NCI-H2171 (cell line): ENCODE results near the gene SLC35A3.
"Not testable (repeated sequence)": the region's sequence is repeated elsewhere in the genome, so short reads cannot be mapped to it uniquely, and the experiment has no call there.

ENCODE experiments used
- DNase-seq: peaks from one replicate; lab custom pipeline; 2025; lab: John Stamatoyannopoulos, UW

The SLC35A3 gene

GRCh38 chr1:99975529-99975928, 5.7 kb downstream of the SLC35A3 start:
- DNase-seq = no peak

DNA sequence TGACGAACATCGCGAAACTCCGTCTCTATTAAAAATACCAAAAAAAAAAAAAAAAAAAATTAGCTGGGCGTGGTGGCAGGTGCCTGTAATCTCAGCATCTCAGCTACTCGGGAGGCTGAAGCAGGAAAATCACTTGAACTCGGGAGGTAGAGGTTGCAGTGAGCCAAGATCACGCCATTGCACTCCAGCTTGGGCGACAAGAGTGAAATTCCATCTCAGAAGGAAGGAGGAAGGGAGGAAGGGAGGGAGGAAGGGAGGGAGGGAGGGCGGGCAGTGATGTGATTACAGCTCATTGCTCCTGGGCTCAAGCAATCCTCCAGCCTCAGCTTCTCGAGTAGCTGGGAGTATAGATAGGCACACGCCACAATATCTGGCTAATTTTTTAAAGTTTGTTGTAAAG, 7.5 kb downstream of the SLC35A3 start:
- DNase-seq = not testable (repeated sequence)

DNA sequence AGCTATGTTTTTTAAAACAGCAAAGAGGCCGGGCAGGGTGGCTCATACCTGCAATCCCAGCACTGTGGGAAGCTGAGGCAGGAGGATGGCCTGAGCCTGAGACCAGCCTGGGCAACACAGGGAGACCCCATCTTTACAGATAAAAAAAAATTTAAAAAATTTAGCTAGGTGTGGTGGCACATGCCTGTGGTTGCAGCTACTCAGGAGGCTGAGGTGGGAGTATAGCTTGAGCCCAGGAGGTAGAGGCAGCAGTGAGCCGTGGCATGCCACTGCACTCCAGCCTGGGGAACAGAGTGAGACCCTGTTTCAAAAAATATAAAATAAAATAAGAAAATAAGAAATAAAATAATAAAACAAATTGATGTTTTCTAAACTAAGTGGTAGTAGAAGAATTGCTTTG, 8.4 kb downstream of the SLC35A3 start:
- DNase-seq = no peak

DNA sequence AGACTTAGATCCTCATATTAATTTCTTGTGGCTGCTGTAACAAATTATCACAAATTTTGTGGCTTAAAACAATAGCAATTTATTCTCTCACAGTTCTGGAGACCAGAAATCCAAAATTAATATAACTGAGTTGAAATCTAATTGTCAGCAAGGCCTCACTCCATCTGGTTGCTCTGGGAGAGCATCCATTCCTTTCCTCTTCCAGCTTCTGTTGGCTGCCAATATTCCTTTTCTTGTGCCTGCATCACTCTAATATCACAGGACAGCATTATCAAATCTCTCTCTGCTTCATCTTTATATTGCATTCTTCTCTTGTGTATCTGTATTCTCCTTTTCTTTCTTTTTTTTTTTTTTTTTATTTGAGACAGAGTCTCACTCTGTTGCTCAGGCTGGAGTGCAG, 9.3 kb downstream of the SLC35A3 start:
- no peak for DNase-seq

GRCh38 chr1:99980928-99981327, 11.1 kb downstream of the SLC35A3 start:
- DNase-seq = no peak

GRCh38 chr1:99986656-99987225, 16.9 kb downstream of the SLC35A3 start:
- DNase-seq = no peak

- no peak for DNase-seq
These were observed 18.5 kb downstream of the SLC35A3 start for GRCh38 chr1:99988210-99988765.

GRCh38 chr1:99992044-99992722, 22.4 kb downstream of the SLC35A3 start:
- no peak for DNase-seq

- DNase-seq = no peak
These were observed 23.1 kb downstream of the SLC35A3 start for GRCh38 chr1:99992760-99993467.

DNA sequence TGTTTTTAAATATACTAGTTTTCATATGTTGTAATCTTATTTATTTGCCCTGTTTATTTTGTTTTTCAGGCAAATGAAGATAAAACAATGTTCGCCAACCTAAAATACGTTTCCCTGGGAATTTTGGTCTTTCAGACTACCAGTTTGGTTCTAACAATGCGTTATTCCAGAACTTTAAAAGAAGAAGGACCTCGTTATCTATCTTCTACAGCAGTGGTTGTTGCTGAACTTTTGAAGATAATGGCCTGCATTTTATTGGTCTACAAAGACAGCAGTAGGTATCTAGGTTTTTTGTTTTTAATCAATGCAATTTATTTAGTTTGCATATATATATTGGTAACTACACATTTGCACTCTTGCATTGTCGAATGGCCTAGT, 23.7 kb downstream of the SLC35A3 start:
- no peak for DNase-seq

GRCh38 chr1:99994496-99994895, 24.7 kb downstream of the SLC35A3 start:
- no peak for DNase-seq

DNA sequence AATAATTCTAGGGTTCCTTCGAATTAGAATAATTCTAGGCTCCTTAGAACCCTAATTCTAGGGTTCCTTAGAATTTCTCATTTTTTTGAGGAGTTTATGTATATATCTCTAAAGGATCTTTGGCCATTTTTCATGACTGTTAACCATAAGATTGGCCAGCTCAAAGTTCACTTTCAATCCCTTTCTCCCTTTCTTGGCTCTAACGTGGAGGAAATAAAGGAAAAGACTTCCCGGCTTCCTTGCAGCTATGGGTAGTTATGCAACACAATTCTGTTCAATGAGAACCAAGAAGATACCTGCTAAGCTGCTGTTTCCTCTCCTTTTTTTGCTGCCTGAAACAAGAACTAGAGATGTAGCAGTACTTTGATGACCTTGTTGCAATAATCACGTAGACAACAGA, 27.2 kb downstream of the SLC35A3 start:
- no peak for DNase-seq

DNA sequence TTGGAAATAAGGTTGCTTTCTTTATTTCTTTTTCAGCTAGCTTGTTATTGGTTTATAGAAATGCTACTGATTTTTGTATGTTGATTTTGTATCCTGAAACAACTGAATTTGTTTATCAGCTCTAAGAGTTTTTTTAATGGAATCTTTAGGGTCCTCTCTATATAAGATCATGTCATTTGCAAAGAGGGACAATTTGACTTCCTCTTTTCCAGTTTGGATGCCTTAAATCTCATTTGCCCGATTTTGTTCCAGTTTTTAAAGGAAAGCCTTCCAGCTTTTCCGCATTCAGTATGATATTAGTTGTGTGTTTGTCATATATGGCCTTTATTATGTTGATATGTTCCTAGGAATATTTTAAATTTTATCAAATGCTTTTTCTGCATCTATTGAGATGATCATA, 31.7 kb downstream of the SLC35A3 start:
- no peak for DNase-seq

DNA sequence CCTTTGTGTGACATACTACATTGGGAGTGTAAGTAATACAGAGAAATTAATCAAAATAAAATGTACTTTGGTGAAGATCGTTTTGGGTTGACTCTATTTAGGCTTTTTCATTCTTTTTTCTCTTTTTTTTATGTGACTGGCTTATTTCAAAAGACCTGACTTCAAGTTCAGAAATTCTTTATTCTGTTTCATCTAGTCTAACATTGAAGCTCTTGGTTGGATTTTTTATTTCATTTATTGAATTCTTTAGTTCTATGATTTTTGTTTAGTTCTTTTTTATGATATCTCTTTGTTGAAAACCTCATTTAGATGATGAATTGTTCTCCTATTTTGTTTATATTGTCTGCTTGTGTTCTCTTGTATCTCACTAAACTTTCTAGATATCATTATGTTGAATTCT, 35.6 kb downstream of the SLC35A3 start:
- no peak for DNase-seq

DNA sequence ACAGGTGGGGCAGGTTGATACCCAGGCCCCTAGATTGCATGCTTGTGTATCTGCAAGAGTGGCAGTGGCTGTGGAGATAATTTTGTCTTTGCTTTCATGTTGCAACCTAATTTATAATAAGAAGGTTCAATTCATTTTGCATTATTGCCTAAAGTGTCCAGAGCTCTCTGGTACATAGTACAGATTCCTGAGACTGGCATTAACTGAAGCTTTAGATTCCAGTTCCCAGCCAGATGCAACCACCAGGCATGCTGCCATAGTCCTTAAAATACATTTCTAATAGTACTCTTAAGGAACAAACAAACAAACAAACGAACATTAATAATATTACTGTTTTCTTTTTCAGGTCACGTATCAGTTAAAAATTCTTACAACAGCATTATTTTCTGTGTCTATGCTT, 36.9 kb downstream of the SLC35A3 start:
- no peak for DNase-seq

DNA sequence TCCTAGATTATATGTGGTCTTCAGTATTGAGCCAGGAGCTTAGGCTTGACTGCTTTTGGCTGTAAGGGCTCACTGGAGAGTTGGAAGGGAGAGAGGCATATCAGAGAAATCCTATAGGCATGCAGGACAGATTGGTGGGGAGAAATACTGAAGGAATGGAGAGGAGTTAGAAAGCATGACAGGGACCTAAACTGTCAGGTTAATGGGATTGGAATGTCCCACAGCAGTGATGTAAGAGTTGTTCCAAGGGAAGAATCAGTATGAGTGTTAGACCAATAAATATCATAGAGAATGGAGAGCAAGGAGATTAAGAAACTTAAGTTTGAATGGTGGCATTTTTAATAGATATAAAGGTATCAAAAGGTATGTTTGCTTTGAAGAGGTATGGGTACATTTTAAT, 39.7 kb downstream of the SLC35A3 start:
- DNase-seq = no peak

- no peak for DNase-seq
These were observed 41.0 kb downstream of the SLC35A3 start for GRCh38 chr1:100010804-100011203.

GRCh38 chr1:100019220-100019619, 49.4 kb downstream of the SLC35A3 start:
- no peak for DNase-seq

DNA sequence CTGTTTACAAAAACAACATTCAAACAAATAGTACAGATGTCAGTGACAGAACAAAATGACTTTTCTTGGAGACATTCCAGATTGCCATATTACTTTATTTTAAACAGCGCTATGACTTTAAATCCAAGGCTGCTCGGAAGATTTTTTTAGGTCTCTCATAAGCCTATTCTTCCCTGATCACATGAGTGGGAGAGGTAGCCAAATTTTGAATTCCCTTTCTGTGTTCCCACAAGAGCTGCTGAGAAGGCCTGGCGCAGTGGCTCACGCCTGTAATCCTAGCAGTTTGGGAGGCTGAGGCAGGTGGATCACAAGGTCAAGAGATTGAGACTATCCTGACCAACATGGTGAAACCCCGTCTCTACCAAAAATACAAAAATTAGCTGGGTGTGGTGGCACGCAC, 53.7 kb downstream of the SLC35A3 start:
- DNase-seq = no peak

DNA sequence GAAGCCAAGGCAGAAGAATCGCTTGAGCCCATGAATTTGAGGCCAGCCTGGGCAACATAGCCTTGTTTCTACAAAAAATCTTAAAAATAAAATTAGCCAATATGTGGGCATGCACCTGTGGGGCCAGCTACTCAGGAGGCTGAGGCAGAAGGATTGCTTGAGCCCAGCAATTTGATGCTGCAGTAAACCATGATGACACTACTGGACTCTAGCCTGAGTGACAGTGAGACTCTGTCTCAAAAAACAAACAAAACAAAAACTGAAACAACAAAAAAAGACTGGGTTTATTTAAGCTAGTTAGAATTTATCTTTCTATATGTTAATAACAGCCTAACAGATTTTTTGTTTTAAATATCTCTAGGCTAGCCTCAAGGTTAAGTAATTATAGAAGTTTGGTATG, 57.4 kb downstream of the SLC35A3 start:
- DNase-seq = no peak

DNA sequence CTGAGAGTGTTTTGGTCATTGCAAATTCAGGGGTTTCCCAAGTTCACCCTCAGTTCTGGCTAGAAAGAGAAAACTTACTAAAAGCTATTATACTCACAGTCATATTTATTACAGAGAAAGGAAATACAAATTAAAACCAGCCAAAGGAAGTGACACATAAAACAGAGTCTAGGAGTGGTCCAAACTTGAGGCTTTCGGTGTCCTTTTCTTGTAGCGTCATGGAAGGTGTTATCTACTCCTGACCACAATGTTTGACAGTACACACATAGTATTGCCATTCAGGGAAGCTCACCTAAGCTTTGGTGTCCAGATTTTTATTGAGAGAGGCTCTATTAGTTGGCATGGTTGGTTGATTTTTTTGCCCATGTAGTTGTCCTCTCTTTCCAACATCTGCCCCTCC, 59.0 kb downstream of the SLC35A3 start:
- DNase-seq = no peak

DNA sequence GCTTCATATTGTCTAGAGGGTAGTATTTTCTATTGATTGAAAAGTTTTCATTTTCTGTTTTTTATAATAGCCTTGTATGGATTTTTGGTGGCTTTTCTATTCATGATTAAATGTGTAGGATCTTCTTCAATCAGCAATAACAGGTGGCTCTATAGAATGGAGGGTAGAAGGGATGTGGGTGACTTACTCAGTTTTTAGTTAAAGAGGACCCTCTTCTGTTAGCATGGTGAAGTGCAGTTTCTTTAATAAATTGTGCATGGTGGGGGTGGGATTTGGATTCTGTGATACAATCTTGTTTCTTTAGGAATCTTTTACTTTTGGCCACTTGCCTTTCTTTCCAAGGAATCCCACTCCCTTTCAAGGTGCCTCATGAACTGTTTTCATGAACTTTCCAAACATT, 64.7 kb downstream of the SLC35A3 start:
- no peak for DNase-seq

DNA sequence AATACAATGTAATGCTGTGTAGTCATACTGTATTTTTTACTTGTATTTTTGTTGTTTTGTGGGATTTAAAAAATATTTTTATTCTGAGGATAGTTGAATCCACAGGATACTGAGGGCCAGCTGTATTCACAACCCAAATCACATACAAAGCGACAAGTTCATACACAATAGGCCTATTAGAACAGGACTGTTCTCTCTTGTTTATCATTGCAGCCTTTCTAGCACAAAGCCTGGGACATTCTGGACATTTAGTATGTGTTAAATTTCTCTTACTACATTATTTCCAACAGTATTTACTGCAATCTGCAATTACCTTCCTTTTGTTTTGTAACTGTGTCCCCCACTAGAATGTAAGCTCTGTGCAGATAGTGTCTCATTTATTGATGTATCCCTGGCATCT, 65.4 kb downstream of the SLC35A3 start:
- no peak for DNase-seq
